ENCODE results near the gene RPTOR.

Gene RPTOR

DNA sequence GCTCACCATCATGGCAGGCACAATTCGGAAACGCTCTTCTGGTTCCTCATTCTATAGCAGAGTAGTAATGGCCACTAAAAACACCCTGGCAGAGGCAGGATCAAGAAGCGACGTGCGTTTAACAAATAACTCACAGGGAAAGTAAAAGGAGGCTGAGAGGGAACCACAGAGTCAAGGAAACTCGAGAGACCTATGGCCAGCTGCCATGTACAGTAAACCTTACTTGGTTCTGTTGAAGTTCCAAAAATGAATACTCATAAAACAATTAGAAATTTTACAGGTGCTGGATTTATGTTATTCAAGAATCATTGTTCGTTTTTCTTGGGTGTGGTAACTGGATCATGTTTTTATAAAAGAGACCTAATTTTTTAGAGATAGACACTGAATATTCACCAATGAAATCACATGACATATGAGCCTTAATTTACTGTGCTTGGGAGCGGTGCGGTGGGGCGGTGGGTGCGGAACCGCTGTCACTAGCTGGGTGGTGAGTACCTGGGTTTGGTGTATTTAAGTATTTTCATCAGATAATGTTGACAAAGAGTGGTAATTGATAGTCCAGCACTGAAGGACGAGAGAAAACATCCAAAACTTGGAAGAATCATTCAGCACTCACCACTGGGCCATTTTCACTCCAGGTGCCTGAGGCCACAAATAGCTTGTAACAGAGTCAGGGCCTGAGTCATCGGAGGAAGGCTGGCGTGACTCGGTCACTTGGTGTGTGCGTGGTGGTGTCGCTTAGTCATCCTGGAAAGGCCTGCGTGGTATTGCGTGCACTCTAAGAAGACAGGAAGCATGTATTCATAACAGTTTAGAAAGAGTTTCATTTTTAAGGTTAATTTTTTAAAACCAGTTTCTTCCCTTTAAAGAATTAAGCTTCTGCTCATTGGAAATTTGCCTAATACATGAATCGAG, 311.6 kb downstream of the RPTOR start:
- H3K4me3 ChIP-seq: no peak overlapping the region
- peak overlapping the region in 1 of 2 donors; percentile 10 for H3K27ac ChIP-seq
- TF ChIP-seq CTCF (IDR thresholded peaks at IDR 0.05): no peak
- no peak for DNase-seq (ENCODE audit: low spot score)

DNA sequence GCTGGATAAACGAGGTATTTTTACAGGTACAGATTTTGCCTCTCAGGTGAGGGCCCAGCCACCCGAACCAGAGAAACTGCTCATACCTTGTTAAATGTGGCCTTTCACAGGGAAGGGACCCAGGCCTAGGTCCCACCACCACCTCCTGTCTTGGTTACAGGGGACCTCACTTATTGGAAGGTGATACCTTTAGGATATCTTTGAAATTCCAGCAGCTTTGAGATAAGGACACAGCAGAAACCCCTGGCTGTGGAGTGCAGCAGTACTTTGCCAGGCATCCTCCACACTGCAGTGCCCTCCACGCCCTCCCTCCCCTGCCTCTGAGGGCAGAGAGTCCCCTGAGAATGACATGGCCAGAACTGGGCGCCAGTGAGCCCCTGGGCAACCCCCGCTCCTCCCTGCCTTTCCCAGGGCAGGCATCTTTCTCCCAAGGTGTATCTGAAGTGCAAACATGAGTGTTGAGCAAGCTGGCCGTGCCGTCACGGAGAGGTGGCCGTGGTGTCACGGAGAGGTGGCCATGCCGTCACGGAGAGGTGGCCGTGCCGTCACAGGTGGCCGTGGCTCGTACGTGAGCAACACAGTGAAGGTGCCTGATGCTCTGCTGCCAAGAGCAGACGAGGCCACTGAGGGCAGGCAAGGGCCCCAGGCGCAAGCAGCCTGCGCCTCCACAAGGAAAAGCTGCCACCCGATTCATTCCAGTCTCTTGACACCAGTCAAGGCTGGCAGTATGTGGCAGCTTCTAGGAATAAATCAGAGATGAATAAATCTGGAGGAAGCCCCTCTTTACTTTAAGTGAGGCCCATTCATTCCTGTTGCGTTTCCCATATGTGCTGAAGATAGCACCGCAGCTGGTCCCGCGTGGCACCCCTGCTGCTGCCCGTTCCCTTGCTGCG, 312.5 kb downstream of the RPTOR start:
- Histone ChIP-seq H3K4me3 (no peak overlapping the region), H3K27ac (peak overlapping the region in 1 of 2 donors; percentile 10)
- no peak for DNase-seq (ENCODE audit: low spot score)
- TF ChIP-seq CTCF (IDR thresholded peaks at IDR 0.05): no peak

DNA sequence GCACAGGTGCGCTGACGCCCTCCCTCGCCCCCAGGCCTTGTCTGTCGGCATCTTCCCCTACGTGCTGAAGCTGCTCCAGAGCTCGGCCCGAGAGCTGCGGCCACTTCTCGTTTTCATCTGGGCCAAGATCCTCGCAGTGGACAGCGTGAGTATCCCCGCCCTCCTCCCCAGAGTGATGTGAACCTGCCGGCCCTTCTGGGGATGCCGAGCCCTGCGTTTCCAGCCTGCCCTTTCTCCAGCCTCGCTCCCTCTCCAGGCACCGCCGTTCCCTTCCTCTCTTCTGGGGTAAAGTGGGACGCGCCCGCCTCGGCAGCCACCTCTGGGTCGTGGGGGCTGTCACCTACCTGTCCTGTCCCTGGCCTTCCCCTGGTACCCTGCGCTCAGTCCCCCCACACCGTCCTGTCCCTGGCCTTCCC, 313.1 kb downstream of the RPTOR start:
- Histone ChIP-seq H3K4me3 (no peak overlapping the region), H3K27ac (no peak overlapping the region)
- DNase-seq (ENCODE audit: low spot score): no peak
- no peak for TF ChIP-seq CTCF (IDR thresholded peaks at IDR 0.05)

GRCh38 chr17:80858301-80859001, 313.8 kb downstream of the RPTOR start:
- no peak overlapping the region for H3K27ac ChIP-seq
- DNase-seq (ENCODE audit: low spot score): no peak
- TF ChIP-seq CTCF (IDR thresholded peaks at IDR 0.05): no peak
- H3K4me3 ChIP-seq: no peak overlapping the region

DNA sequence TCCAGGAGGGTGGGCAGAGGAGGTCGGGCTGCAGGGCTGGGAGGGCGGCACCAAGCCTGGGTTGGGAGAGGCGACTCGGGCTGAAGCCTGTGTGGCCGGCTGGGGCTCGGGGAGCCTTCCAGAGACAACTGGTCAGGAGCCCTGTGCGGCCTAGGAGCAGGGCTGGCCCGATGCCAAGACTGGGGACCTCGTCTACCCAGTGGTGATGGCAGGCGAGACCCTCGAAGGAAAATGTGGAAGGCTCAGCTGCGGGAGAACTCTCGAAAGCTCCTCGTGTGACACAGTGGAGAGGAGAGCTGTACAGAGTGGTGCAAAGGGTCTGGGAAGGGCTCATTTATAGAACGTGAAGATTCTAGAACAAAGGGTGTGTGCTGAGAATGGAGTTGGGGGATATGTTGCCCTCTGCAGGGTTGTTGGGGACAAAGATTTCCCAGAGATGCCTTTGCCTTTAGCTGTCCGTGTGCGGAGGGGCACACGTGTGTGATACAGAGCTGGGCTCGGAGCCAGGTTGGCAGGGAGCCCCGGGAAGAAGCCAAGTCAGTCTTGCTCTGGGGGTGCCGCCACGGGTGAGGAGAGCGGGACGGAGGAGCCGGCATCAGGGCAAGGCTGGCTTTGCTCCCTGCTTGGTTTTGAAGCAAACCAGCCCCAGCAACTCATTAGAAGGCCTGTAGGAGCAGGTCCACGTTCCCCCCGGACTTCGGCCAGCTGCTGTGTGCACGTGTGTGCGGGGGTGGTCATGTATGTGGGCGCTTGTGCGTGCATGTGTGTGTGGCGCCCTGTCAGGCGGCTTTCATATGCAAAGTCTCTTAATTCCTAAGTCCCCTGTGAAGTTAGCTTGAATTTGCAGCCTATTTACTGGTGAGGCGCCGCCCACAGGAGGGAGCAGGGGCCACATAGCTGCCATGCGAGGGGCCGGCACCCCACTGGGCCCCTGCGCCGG, 314.6 kb downstream of the RPTOR start:
- TF ChIP-seq CTCF (IDR thresholded peaks at IDR 0.05): no peak
- Histone ChIP-seq H3K4me3 (no peak overlapping the region), H3K27ac (no peak overlapping the region)
- no peak for DNase-seq (ENCODE audit: low spot score)

All from coronary artery (tissue), 2 donors.